Lower lobe of right lung (tissue), 2 donors: ENCODE results near the gene CMIP. TPM values are rescaled to one million over a fixed set of nuclear protein-coding genes. Genes with fewer than 3 reads are reported as not detected.

Experiments used
- ATAC-seq, 2 donors: fragments of 200-7000 bp; cut with Tn5 transposase; one replicate each; pipeline ENCODE4 v1.9.1; 2020 to 2022; ENCODE audit warnings: mild to moderate bottlenecking in 2 of 2, moderate library complexity in 2 of 2
- DNase-seq: peaks from one replicate; pipeline ENCODE4 v3.0.0-alpha.2; 2020
- H3K27ac ChIP-seq: fragments of 200-600 bp; one replicate; pipeline ENCODE4 v1.8.0; 2022
- H3K27me3 ChIP-seq: fragments of 200-600 bp; one replicate; pipeline ENCODE4 v1.8.0; 2022; ENCODE audit warnings: low read depth
- H3K36me3 ChIP-seq: fragments of 200-600 bp; one replicate; pipeline ENCODE4 v1.8.0; 2022; ENCODE audit warnings: mild to moderate bottlenecking
- H3K4me1 ChIP-seq: fragments of 200-600 bp; one replicate; pipeline ENCODE4 v1.8.0; 2022
- H3K4me3 ChIP-seq: fragments of 200-600 bp; one replicate; pipeline ENCODE4 v1.8.0; 2022; ENCODE audit warnings: mild to moderate bottlenecking
- H3K9me3 ChIP-seq: fragments of 200-600 bp; one replicate; pipeline ENCODE4 v1.8.0; 2022
- intact Hi-C: fragments of 100-400 bp; cut with DNase I; formaldehyde crosslinking; loops from one replicate; pipeline ENCODE4 v1.11.0; 2022
- total RNA-seq: library from RNA; stranded (reverse); fragmentation: NEBNext Ultra II Directional; extraction: Animal tissue kit (Norgen Biotek cat#: 25700); gene quantifications from one replicate; pipeline ENCODE4 v1.2.1, GENCODE V29; 2021
- TF ChIP-seq, protein P1 (sequence below): fragments of 200-600 bp; IDR thresholded peaks from one replicate; pipeline ENCODE4 v1.8.0; 2022; ENCODE audit warnings: antibody characterized with exemption, mild to moderate bottlenecking
- donor health status: DM: no; HTN: yes; CAD: no; lungs with severe emphysema.

Gene CMIP
- total RNA-seq, 1 donor from 2014 or later = 77.4 TPM

DNA sequence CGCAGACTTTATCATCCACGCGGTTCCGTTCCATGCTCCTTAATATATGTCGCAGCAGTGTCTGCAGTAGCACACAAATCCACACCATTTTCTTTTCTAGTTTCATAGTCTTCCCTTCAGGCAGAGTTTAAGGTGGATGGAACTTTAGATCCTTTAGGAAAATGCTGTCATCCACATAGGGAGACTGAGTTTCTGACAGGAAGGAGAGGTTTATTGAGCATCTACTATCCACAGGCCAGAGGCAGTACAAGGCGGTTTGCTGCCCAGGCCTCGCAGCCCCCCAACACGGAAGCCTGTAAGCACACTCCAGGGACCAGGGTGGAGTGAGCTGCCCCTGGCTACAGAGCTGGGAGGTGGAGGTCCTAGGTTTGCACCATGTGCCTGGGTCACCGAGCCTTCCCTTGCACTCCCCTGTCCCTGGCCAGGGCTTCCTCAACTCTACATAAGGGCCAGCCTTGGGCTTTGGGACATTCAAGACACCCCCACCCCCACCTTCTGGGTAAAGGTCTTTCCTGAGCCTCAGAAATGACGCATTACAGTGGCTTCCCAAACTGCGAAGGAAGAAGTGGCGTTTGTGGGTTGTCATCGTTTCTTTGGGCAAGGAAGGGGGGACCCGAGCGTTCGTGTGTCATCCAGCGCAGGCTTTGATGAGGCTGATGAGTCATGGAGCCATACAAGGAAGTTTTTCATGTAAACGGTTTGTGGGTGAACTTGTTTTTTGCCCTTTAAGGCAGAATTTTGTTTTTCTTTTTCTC lies 188.0 kb downstream of the CMIP start:
- DNase-seq (peak; percentile 65), ATAC-seq (peak; percentile 44 to 65)
- Histone ChIP-seq H3K36me3 (peaks cover 7% of the 10 kb centered on the region), H3K4me3 (no peak overlapping the region), H3K9me3 (no peaks in the 10 kb centered on the region), H3K4me1 (peaks cover 39% of the 10 kb centered on the region), H3K27me3 (no peaks in the 10 kb centered on the region), H3K27ac (peak overlapping the region; percentile 46)
- intact Hi-C loops = no loop called here
- TF ChIP-seq, protein P1, sequence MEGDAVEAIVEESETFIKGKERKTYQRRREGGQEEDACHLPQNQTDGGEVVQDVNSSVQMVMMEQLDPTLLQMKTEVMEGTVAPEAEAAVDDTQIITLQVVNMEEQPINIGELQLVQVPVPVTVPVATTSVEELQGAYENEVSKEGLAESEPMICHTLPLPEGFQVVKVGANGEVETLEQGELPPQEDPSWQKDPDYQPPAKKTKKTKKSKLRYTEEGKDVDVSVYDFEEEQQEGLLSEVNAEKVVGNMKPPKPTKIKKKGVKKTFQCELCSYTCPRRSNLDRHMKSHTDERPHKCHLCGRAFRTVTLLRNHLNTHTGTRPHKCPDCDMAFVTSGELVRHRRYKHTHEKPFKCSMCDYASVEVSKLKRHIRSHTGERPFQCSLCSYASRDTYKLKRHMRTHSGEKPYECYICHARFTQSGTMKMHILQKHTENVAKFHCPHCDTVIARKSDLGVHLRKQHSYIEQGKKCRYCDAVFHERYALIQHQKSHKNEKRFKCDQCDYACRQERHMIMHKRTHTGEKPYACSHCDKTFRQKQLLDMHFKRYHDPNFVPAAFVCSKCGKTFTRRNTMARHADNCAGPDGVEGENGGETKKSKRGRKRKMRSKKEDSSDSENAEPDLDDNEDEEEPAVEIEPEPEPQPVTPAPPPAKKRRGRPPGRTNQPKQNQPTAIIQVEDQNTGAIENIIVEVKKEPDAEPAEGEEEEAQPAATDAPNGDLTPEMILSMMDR = no peak

DNA sequence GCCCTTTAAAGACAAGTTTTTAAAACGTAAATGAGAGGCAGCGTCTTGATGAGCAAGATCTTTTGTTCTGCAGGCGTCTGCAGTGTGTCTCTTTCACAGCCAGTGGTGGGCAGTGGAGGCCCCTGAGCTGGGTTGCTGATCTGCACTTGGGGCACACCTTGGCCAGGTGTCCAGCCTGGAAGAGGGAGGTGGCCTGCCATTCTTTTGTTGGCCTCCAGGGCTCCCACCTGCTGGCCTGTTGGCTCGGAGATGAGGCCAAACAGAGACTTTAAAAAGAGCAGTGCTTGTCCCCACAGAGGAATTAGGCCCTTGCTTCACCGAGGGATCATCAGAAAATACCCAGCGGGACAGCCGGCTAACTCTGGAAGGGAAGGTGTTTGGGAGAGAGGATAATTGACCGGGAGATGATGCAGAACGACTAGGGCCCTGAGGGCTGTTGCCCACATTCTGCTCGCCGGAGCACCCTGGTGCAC lies 188.6 kb downstream of the CMIP start:
- Histone ChIP-seq H3K27ac (peak overlapping the region; percentile 46), H3K4me1 (peaks cover 40% of the 10 kb centered on the region), H3K4me3 (no peak overlapping the region), H3K27me3 (no peaks in the 10 kb centered on the region), H3K9me3 (no peaks in the 10 kb centered on the region), H3K36me3 (peaks cover 7% of the 10 kb centered on the region)
- intact Hi-C loops = no loop called here
- DNase-seq (no peak), ATAC-seq (no peak)
- TF ChIP-seq, protein P1 = no peak

DNA sequence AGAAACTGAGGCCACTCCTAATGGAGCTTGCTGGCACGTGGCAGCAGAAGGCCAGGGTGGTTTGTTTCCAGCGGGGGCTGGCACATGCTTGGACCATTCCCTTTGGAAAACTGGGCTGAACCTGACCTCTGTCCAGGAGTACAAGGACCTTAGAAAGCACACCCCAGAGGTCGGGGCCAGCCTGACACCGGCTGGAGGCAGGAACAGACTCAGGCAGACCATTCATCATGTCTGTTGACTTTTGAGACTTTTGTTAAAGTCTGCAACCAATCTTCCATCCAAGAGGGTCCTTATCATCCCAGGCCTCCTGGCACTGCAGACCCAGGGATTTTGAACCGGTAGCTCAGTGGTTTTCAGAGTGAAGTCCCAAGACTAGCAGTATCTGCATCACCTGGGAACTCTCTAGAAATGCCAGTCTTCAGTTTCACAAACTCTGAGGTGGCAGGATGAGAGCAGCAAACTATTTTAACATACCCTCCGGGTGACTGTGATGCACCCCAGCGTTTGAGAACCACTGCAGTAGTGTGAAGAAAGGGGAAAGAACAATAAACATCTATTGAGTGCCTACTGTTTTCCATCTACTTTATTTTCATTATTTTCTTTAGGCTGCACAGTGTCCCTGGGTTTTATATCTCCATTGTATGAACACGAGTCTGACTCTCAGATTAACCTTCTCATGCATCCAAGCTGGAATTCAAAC lies 189.2 kb downstream of the CMIP start:
- intact Hi-C loops = no loop called here
- Histone ChIP-seq H3K36me3 (peaks cover 7% of the 10 kb centered on the region), H3K4me1 (peaks cover 43% of the 10 kb centered on the region), H3K27ac (peak overlapping the region; percentile 46), H3K9me3 (no peaks in the 10 kb centered on the region), H3K4me3 (no peak overlapping the region), H3K27me3 (no peaks in the 10 kb centered on the region)
- ATAC-seq (no peak), DNase-seq (no peak)
- TF ChIP-seq, protein P1 = no peak

DNA sequence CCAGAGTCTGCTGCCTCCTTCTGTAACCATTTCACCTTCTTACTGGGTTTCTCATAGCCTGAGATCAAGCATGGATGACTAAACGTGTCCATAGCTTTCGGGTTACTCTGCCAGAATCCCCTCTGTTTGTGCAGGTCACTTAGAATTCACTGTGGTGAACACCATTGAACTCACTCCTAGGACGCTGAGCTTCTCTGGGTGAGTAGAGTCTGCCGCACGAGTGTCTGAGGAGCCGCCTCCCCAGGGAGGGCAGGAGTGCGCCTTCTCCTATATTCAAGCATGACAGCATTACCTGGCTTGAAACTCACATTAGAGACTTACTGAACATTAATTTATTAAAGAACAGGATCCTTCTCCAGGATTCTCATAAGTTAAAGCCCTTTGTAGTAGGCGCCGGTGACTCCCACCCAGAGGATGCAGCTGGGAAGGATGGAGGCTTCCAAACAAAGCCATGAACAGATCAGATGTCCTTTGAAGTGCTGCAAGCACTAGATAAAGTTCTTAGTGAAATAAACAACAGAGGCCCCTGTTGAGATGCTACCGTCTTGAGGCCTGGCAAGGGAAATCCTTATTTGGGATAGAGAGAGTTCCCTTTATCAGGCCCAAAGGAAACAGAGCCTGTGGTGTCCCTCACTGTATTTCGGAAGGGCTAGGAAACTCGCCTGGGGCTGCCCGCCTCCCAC lies 189.9 kb downstream of the CMIP start:
- no peaks in the 10 kb centered on the region for H3K9me3 ChIP-seq
- H3K4me3 ChIP-seq = no peak overlapping the region
- peaks cover 7% of the 10 kb centered on the region for H3K36me3 ChIP-seq
- H3K4me1 ChIP-seq = peaks cover 48% of the 10 kb centered on the region
- no peaks in the 10 kb centered on the region for H3K27me3 ChIP-seq
- no peak for DNase-seq
- peak overlapping the region; percentile 46 for H3K27ac ChIP-seq
- TF ChIP-seq, protein P1 = no peak
- no peak for ATAC-seq
- intact Hi-C loops = no loop called here

DNA sequence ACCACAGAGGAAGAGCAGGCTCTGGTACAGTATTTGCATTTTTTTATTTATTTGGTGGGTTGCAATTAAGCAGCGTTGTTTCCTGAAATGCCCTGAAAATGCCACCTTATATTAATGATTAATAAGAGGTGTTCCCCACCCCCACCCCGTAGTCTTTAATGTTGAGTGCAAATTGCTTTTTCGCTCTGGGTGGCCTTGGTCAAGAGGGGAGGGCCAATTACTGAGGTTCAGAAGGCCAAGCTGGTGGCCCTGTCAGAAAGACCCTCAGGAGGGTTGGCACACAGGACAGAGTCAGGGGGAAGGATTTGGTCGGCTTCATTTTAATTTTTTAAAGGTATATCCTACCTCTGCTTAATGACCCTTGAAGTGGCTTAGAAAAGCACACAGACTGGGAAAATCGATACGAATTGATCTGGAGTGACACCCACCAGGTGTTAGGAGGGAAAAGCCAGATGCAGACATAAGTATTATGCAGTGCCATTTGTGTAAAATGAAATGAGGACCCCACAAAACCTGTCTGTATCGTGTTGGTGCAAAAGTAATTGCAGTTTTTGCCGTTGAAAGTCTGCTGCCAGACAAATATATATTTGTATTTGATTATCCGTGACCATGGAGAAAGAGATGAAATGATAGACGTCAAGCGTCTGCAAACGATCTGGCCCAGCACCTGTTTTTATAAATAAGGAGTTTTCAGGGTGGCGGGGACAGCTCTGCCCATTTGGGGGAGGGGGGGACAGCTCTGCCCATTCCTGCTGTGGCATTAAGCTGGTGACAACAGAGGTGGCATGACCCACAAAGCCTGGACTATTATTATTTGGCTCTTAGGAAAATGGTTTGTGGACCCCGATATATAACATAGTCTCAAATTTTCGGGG lies 190.7 kb downstream of the CMIP start:
- Histone ChIP-seq H3K4me3 (no peak overlapping the region), H3K4me1 (peaks cover 48% of the 10 kb centered on the region), H3K9me3 (no peaks in the 10 kb centered on the region), H3K27ac (no peak overlapping the region), H3K27me3 (no peaks in the 10 kb centered on the region), H3K36me3 (peaks cover 3% of the 10 kb centered on the region)
- TF ChIP-seq, protein P1 = no peak
- intact Hi-C loops = no loop called here
- ATAC-seq = no peak
- DNase-seq = no peak
